HCT116 (cell line): Measurements from ENCODE around the gene PRDM1.

ENCODE experiments used
- CTCF ChIP-seq, 3 experiments: fragments of 200-600 bp in 1 of 3; sonication (generic) in 1 of 3; IDR thresholded peaks in 2 of 3; conservative IDR thresholded peaks in 1 of 3; 2 replicates each; pipeline ENCODE4 v1.5.1; 2012 to 2017; ENCODE audit warnings: low read depth in 2 of 3, low read length in 2 of 3, antibody characterized with exemption in 1 of 3, borderline replicate concordance in 1 of 3, control low read depth in 1 of 3, mild to moderate bottlenecking in 1 of 3, mixed read lengths in 1 of 3, mixed run types in 1 of 3, moderate library complexity in 1 of 3; ENCODE audit not compliant: insufficient read depth in 1 of 3
- EZH2 ChIP-seq: fragments of 200-600 bp; sonication (generic); IDR thresholded peaks from 2 replicates; pipeline ENCODE4 v1.6.1; 2017; ENCODE audit warnings: antibody characterized with exemption, mixed run types
- JUND ChIP-seq: IDR thresholded peaks from 2 replicates; pipeline ENCODE4 v1.6.1; 2012
- POLR2AphosphoS5 ChIP-seq: IDR thresholded peaks from 2 replicates; pipeline ENCODE4 v1.6.1; 2011; ENCODE audit warnings: mild to moderate bottlenecking, low read depth, low read length, moderate library complexity
- SIN3A ChIP-seq: IDR thresholded peaks from 2 replicates; pipeline ENCODE4 v1.6.1; 2012; ENCODE audit warnings: low read depth

GRCh38 chr6:106124015-106124414 is 37.9 kb downstream of the PRDM1 start:
- TF ChIP-seq CTCF (IDR thresholded peaks at IDR 0.05 in 2 of 3, conservative IDR thresholded peaks at IDR 0.05 in 1 of 3; ENCODE audit: borderline replicate concordance in 1 of 3, insufficient read depth in 1 of 3, low read depth in 2 of 3, low read length in 2 of 3) (no peak), POLR2AphosphoS5 (no peak), EZH2 (no peak), JUND (no peak), SIN3A (no peak)
